ENCODE measurements around the gene PIK3R2.

DNA sequence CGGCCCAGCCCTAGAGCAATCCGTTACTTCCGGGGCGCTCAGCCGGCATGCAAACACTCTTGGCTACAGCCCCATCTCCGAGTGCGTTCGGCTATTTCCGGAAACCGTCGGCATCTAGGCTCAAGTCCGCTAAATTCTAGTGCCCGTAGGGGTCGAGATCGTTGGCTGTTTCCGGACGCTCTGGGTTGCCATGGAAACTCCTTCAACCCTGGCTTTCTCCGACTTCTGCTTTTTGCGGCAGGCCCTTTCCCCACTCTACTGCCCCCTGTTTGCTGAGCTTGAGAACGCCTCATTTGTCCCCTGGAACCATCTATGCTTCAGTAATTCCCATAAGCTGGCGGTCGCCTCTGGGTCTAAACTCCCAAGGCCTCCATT is 534 bp upstream of the PIK3R2 start:
- TF ChIP-seq, protein P1, sequence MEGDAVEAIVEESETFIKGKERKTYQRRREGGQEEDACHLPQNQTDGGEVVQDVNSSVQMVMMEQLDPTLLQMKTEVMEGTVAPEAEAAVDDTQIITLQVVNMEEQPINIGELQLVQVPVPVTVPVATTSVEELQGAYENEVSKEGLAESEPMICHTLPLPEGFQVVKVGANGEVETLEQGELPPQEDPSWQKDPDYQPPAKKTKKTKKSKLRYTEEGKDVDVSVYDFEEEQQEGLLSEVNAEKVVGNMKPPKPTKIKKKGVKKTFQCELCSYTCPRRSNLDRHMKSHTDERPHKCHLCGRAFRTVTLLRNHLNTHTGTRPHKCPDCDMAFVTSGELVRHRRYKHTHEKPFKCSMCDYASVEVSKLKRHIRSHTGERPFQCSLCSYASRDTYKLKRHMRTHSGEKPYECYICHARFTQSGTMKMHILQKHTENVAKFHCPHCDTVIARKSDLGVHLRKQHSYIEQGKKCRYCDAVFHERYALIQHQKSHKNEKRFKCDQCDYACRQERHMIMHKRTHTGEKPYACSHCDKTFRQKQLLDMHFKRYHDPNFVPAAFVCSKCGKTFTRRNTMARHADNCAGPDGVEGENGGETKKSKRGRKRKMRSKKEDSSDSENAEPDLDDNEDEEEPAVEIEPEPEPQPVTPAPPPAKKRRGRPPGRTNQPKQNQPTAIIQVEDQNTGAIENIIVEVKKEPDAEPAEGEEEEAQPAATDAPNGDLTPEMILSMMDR (conservative IDR thresholded peaks at IDR 0.05; ENCODE audit: low read depth, low read length), result peak; percentile 77
- no peak for TF ChIP-seq EZH2 (IDR thresholded peaks at IDR 0.05; ENCODE audit: borderline replicate concordance, low read depth, low read length, poor library complexity, severe bottlenecking)

Data from A673 (cell line).